IPS-11a (cell line): ENCODE results near the gene RACGAP1.
"Not testable (repeated sequence)": the region's sequence is repeated elsewhere in the genome, so short reads cannot be mapped to it uniquely, and the experiment has no call there.

Experiments used
- H3K4me3 ChIP-seq: one replicate; pipeline ENCODE4 v1.5.1; 2013; ENCODE audit warnings: low read depth, low read length, control low read depth

RACGAP1 gene

DNA sequence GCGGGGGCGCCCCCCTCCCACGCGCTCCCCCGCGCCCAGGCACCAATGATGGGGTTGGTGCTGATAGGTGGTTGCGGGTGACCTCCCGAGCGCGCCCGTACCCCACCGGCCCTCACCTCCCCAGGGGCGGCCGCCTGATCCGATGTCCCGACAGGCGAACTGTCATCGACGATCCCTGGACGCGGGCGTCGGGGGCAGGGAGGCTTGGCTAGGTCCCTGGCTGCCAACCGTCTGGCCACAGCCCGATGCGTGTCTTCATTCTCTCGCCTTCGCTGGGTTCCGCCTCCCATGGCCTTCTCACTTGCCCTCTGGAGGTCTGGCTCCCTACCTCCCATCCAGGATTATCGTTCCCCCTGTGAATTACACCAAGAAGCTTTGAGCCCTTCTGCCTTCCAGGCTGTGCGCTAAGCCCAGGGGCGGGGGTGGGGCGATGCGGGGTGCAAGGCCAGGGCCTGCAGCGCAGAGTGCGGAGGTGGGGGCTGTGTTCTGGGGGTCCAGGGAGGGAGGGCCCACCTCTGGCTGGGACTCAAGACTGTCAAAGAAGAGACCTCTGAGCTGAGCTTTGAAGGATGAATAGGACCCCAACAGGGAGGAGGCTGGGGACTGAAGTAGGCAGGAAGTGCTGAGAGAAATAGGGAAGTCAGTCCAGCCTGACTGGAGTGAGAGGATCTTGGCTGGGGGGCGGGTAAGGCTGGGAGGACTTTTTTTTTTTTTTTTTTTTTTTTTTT is 7.7 kb upstream of the RACGAP1 start:
- H3K4me3 ChIP-seq = peak overlapping the region; percentile 31

DNA sequence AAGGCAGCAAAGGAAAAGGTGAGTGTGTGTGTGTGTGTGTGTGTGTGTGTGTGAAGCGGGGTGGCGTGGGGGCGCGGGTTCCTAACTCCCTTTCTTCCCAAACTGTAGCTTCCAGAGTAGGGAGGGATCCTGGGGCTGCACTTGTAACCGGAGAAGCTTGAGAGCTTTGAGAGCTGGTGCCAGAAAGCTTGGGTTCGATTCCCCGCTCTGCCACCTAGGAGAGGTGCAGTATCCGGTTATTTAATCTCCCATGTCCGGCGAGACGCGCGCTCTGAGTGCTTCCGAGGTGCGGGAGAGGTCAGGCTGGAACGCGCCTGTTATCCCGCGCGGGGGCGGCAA is 7.2 kb upstream of the RACGAP1 start:
- H3K4me3 ChIP-seq = peak overlapping the region; percentile 31

DNA sequence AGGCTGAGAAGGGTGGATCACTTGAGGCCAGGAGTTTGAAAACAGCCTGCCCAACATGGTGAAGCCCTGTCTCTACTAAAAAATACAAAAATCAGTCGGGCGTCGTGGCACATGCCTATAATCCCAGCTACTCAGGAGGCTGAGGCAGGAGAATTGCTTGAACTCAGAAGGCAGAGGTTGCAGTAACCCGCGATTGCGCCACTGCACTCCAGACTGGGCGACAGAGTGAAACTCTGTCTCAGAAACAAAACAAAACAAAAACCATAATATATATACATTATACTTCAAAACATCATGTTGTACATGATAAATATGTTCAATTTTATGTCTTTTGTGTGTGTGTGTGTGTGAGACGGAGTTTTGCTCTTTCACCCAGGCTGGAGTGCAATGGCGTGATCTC is 5.2 kb upstream of the RACGAP1 start:
- not testable (repeated sequence) for H3K4me3 ChIP-seq

DNA sequence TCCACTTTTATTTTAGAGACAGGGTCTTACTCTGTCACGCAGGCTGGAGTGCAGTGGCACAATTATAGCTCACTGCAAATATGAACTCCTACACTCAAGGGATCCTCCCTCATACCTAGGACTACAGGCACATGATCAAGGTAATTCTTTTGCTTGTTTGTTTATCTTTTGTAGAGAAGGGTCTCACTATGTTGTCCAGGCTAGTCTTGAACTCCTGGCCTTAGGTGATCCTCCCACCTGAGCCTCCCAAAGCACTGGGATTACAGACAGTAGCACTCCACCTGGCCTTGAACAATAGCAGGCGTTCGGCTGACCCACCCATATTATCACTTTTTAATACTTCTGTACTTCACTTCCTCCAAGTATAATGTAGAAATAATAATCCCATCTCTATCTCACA is 1.4 kb upstream of the RACGAP1 start:
- H3K4me3 ChIP-seq = no peak overlapping the region

DNA sequence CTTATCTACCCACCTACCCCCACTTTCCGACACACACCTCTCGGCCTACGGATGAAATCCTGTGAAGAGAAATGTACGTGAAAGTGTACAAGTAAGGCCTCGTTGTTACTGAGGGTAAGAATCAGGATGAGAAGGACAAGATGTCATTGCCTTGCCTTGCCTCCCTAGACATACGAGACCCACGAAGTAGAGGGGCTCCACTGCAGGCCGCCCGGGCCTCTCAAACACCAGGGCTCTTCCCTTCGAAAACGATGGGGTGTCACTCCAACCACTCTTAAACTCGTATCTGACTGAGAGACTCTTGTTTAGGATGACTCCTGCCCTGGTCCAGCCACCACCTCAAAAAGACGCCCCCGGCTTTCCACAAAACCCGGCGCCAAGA is 498 bp downstream of the RACGAP1 start:
- H3K4me3 ChIP-seq = peak overlapping the region; percentile 88

DNA sequence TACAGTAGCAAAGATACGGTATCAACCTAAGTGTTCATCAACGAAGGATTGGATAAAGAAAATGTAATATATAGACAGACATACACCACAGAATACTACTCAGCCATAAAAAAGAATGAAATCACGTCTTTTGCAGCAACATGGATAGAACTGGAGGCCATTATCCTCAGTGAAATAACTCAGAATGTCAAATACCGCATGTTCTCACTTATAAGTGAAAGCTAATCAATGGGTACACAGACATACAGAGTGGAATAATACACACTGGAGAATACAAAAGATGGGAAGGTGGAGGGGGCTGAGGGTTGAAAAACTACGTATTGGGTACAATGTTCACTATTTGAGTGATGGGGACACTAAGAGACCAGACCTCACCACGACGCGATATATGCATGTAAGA is 1.1 kb downstream of the RACGAP1 start:
- H3K4me3 ChIP-seq = peak overlapping the region; percentile 88

DNA sequence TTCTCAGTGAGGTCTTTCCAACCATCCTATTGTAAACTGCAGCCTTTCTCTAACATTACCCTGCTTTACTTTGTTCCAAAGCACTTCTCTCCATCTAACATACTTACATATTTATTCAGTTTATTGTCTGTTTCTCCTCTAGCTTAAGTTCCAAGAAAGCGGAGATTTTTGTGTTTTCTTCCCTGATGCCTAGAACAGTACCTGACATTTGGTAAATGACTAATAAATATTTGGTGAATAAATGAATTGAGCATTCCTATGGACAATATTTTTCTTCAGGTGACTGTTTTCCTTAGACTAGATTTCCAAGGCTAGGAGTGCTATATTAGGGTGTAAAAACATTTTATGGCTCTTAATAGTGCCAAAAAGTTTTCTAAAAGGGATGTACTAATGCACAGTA is 2.4 kb downstream of the RACGAP1 start:
- H3K4me3 ChIP-seq = no peak overlapping the region

DNA sequence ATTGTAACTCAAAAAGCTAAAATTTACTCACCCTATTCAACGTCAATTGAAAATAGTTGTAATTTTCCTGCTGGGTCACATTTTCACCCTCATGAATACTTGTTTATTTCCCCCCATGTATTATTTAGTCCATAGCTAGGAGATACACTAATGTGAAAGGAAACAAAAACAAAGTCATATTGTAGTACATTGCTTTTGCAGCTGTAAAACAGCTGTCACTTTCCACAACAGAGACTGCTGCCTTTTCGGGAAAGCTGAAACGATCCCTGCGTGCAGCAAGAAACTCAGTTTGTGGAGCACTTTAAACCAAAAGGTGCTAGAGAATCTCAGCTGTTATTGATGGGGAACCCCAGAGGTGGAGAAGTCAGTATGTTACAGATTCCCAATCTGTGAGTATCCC is 4.3 kb downstream of the RACGAP1 start:
- H3K4me3 ChIP-seq = no peak overlapping the region

DNA sequence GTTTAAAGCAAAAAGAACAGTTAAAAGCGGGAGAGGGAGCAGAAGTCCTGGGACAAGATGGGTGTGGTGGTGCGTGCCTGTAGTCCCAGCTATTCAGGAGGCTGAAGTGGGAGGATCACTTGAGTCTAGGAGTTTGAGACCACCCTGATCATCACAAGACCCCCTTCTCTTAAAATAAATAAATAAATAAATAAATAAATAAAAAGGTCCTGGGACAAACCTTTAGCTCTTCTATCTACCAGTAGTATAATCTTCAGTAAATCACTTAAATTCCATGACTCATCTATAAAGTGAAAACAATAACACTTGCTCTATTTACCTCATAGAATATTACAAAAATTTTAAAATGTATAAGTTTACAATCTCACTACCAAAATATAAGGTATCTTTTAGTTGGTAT is 5.8 kb downstream of the RACGAP1 start:
- no peak overlapping the region for H3K4me3 ChIP-seq

DNA sequence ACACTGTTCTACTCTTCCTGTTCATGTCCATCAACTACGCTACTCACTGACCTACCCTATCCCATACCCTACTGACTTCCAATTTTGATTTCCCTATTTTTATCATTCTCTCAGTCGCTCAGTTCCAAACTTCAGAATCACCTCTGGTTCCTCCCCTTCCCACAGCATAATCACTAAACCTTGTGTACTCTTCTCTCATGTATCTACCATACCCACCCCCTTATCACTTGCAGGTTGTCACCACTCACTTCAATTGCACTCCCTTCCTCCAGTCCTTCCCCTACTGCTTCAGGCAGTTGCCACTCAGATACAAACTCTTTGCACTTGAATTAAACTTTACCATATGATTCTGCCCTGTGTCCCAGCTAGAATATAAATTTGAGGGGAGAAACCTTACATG is 6.3 kb downstream of the RACGAP1 start:
- H3K4me3 ChIP-seq = no peak overlapping the region

DNA sequence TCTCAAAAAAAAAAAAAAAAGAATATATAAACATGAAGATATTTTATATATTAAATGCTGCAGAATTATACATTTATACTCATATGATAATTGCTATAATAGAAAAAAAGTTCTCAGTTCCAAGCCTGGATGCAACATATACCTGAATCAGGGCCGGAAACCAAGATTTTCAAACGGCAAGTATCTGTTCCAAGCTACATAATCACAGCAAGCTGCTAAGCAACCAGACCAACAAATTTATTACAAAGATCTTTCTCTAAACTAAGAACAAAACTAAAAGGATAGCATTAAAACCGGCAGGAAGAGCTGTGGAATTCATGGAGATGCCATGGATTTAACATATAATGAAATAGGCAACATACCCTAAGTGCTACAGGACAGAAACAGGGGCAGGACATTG is 7.1 kb downstream of the RACGAP1 start:
- H3K4me3 ChIP-seq = no peak overlapping the region

DNA sequence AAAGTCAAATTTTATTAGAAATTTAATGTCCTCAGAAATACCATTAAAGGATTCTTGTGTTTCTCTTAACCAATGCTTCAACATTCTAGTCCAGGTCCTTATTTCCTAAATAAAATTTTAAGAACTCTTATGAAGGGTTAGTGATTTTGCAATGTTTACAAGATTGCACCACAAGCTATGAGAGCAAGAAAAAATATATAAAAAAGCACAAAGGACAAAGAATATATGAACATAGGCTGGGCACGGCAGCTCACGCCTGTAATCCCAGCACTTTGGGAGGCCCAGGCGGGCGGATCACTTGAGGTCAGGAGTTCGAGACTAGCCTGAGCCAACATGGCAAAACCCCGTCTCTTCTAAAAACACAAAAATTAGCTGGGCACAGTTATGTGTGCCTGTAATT is 7.7 kb downstream of the RACGAP1 start:
- no peak overlapping the region for H3K4me3 ChIP-seq

DNA sequence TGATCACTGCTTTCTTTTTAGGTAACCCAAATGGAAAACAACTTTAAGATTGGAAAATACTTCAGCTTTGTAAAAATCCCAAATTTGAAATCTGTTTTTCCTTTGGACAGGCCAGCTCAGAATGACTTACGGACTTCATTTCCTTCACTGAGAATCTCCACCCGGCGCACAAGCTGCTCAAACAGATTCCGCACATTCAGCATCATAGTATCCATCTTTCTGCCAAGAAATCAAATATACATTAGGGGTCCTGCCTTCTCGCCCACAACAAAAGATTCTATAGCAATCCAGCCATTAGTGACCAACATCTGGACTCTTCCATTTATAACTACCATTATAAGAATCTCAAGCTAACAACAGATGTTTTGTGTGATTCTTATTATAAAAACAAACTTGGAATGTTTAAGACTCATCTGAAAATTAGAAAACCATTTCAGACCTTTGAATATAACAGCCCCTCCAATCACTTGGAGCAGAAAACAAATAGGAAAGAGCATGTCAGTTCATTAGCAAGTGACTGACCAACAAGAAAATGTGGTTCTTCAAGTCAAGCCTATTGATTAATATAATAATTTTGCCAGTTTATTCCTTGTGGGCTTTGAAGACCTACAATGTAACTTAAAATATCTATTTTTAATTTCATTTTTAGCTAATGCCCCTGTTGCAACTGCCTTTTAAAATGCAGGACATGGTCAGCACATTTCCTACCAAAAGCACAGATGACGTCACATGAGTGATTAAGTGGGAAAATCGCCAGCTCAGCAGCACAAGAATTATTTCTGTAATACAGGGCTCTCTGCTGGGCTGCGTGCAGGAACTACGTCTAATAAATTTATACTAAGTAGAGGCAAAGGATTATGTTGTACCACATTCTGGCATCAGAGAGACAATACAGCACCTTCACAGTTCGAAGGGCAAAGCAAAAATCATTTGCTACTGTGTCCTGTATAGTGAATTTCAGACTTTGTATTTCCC is 8.5 kb downstream of the RACGAP1 start:
- no peak overlapping the region for H3K4me3 ChIP-seq

DNA sequence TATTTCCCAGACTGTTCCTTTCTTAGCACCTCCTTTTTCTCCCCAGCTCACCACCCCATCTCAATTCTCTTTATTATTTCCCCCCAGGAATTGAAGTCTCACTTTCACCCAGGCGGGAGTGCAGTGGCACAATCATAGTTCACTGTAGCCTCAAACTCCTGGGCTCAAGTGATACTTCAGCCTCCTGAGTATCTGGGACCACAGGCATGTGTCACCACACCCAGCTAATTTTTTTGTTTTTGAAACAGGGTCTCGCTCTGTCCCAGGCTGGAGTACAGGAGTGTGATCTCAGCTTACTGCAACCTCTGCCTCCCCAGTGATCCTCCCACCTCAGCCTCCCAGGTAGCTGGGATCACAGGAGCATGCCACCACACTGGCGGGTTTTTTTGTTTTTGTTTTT is 11.0 kb downstream of the RACGAP1 start:
- no peak overlapping the region for H3K4me3 ChIP-seq

DNA sequence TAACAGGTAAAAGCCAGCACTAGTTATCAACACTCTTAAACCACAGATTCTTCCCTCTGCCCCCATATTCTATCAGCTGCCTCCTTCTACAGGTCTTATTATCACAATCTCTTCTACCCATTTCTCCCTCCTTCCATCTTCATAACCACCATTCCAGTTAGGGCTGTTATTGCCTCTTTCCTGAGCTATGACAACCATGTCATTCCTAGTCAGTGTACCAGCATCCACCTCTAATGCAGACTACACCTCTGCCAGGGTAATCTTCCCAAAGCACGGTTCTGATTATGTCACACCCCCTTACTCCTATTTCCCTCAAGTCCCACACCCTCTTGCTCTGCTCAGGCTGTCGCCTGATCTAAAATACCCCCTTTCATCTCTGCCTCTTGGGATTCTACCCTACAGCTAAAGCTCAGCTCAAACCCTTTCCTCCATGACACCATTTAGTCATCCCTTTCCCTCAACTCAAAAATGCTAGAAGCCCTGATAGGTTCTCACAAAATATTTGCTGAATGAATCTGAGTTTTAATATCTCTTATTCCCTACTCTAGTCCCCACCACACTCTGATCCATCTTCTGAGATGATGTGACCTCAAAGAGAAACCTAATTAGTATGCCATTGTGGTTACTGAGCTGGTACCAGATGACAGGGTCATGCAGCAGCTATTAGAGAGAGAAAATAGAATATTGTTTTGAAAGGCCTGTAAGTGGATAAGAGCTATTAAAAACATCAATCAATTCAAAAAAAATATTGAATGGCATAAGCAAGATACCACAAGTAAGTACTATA is 11.7 kb downstream of the RACGAP1 start:
- no peak overlapping the region for H3K4me3 ChIP-seq

DNA sequence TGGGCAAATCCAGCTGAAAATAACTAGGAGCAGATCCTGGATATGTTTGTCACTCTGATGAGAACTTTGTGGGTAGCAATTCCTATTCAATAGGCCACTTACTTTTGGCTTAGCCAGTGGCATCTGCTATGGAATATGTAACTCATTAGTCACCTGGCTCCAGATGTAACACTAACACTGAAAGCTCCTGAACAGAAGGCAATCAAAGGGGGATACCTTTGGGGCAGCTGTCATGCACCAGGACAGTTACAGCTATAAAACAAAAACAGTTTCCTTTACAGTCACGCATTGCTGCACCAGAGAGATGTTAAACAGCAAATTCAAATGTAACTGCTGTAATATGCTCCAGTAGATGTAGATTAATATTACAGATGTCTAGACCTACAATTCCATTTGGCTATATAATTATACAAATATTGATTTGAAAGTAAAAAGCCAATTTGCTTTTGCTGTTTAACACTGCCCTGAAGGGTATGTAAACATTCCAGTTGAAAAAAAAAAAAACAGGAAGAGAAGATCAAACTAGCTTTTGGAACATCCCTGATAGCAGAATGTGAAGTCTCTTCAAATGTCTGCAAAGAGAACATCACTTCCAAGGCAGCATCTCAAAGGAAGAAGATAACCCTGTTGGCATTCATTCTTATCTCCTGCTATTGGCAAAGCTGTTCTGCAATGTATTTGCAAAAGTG is 18.4 kb downstream of the RACGAP1 start:
- H3K4me3 ChIP-seq = no peak overlapping the region

DNA sequence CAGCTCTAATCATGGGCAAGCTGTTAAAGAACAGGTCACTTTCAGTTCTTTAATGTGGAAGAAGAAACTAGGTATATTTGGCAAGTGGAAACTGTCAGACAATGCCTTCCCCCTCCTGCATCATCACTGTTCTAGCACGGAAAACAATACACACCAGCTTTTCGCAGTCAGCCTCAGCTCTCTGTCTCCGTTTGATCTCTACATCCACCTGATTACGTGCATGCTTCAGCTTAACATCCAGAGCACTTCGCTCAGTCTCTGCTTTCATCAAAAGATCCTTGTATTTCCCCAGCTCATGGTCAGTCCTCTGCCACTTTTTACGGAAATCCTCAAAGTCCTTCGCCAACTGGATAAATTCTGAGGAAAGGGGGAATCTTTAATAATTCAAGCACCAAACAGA is 19.0 kb downstream of the RACGAP1 start:
- no peak overlapping the region for H3K4me3 ChIP-seq

DNA sequence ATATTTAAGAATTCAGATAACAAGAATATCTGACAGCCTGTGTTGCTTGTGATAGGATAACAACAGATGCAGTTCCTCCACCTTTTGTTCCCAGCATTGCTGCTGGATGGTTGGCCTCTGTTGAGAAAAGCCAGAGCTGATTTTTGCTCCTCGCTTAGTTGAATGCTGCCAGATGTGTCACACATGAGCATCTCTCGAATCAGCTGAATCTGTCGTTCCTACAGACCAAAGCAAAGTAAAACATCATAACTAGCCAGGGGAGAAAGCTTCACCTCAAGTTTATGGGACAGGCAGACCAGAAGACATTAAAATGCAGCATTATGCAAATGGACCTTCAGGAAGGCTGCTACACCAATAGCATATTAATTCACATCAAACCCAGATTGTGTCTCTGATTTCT is 20.1 kb downstream of the RACGAP1 start:
- H3K4me3 ChIP-seq = no peak overlapping the region

DNA sequence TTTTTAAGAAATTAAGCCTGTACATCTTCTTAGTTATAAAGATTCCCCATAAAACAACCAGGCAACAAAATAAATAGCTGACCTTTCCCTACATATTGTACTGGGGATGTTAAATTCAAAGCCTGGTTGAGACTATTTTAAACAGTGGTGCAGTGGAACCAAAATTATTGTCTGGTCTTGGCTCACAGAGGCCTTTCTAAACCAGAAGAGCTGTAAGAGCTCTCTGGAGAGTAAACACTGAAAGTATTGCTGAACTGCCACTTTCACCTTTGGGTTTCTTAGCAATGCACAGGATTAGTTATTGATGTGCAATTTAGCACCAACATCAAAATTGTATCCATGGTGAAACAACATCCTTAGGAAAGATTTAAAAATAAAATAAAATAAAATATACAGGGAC is 20.6 kb downstream of the RACGAP1 start:
- H3K4me3 ChIP-seq = no peak overlapping the region

DNA sequence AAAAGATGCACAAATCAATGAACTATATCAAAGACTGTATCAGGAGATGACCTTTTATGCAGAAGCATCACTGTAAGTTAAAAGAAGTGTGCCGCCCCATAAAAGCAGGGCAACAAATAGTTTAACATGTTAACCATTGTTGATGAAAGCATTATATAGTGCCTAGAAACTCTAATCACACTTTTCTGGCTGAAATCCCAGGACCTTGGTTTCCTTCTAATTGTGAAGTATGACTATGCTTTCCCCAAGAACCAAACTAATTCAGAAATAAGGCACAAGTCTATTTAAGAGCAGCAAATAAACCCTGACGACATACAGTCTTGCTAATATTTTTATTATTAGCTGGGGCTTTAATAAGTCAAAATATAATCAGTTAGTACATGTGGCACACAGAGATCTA is 21.7 kb downstream of the RACGAP1 start:
- H3K4me3 ChIP-seq = no peak overlapping the region

DNA sequence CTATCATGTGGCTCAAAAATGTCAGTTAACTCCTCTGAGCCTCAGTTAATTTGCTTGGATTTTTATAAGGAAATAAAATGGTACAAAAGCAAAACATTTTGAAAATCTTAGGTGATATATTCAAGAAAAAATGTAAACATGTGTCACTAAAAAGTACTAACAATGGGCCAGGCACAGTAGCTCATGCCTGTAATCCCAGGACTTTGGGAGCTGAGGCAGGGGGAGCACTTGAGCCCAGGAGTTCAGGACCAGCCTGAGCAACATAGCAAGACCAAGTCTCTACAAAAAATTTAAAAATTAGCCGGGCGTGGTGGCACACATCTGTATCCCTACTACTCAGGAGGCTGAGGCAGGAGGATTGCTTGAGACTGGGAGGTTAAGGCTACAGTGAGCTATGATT is 26.8 kb downstream of the RACGAP1 start:
- H3K4me3 ChIP-seq = no peak overlapping the region
